Left forelimb (tissue), 1 donor: ENCODE data around the gene ZNF512.
"Not testable (repeated sequence)": the region's sequence is repeated elsewhere in the genome, so short reads cannot be mapped to it uniquely, and the experiment has no call there.

Source experiments
- DNase-seq: peaks from one replicate; pipeline ENCODE4 v3.0.0-alpha.2; 2018; ENCODE audit warnings: low spot score

The ZNF512 gene

DNA sequence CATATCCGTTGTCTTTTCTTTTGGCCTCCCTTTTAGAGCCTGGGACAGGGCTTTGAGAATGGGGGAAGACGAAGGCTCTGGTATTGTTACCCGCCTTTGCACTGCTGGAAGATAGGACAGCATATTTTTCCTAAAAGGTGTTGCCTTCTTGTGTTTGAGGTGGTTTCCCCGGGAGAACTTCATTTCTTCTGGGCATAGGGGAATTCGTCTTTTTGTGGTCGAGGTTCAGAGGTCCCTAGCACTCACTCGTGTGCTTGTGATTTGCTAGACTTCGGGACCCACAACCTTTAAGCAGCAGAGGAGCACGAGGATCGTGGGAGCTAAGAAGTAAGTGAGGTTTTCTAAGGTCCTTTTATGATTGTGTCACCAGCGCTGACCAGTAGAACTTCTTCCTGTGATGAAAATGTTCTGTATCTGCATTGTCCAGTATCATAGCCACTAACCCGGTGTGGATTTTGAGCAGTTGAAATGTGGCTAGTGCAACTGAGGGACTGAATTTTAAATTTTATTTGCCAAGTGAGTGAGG is 611 bp downstream of the ZNF512 start:
- no peak for DNase-seq

DNA sequence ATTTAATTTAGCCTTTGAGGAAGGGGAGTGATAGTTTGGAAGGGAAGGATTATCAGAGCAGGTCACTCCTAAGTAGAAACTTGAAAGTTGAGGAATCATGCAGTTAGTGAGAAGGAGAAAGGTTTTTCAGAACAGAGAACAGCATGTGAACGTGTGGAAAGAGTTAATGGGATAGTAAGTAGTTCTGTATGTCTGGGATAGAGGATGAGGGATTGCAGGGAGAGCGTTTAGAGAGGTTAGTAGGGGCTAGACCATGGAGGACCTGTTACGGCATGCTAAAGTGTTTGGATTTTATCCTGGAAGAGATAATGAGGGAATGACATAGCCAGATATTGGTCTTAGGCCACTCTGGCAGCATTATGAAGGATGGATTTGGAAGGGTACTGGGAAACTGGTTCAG is 1.8 kb downstream of the ZNF512 start:
- no peak for DNase-seq

DNA sequence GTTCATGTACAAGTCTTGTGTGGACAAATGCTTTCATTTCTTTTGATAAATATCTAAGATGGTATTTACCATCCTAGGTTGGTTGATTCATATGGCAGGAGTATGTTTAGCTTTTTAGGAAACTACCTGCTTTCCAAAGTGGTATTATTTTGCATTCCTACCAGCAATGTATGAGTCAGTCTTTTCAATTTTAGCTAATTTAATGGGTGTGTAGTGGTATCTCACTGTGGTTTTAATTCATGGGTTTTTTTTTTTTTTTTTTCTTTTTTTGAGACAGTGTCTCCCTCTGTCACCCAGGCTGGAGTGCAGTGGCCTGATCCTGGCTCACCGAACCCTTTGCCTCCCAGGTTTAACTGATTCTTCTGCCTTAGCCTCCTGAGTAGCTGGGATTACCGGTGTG is 4.2 kb downstream of the ZNF512 start:
- DNase-seq: no peak

DNA sequence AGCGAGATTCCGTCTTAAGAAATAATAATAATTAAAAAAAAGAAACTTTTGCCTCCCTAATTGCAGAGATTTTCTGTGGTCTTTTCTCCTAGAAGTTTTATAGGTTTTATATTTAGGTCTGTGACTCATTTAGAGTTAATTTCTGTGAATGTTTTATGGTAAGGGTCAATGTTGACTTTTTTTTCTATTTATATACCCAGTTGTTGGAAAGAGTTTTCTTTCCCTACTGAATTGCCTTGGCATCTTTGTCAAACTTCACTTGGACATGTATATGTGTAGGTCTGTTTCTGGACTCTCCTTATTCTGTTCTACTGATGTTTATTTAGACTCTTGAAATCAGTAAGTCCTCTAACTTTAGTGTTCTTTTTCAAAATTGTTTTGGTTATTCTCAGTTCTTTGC is 5.5 kb downstream of the ZNF512 start:
- DNase-seq: no peak

DNA sequence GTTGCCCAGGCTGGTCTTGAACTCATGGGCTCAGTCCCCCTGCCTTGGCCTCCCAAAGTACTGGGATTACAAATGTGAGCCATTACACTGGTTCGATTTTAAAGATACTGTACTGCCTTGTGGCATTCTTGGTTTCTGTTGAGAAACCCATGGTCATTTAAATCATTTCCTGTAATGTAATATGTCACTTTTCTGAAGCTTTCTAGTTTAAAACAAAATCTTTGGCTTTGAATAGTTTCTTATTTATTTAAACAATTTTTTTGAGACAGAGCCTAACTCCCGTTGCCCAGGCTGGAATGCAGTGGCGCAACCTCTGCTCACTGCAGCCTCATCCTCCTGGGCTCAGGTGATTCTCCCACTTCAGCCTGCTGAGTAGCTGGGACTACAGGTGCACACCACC is 8.9 kb downstream of the ZNF512 start:
- no peak for DNase-seq

DNA sequence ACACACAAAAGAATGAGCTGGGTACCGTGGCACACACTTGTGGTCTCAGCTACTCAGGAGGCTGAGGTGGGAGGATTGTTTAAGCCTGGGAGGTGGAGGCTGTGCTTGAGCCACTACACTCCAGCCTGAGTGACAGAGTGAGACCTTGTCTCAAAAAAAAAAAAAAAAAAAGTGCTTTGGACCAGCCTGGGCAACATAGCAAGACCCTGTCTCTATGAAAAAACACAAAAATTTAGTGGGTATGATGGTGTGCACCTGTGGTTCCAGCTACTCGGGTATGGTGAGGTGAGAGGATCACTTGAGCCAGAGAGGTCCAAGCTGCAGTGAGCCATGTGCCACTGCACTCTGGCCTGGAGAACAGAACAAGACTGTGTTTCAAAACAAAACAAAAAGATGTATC is 10.4 kb downstream of the ZNF512 start:
- no peak for DNase-seq

DNA sequence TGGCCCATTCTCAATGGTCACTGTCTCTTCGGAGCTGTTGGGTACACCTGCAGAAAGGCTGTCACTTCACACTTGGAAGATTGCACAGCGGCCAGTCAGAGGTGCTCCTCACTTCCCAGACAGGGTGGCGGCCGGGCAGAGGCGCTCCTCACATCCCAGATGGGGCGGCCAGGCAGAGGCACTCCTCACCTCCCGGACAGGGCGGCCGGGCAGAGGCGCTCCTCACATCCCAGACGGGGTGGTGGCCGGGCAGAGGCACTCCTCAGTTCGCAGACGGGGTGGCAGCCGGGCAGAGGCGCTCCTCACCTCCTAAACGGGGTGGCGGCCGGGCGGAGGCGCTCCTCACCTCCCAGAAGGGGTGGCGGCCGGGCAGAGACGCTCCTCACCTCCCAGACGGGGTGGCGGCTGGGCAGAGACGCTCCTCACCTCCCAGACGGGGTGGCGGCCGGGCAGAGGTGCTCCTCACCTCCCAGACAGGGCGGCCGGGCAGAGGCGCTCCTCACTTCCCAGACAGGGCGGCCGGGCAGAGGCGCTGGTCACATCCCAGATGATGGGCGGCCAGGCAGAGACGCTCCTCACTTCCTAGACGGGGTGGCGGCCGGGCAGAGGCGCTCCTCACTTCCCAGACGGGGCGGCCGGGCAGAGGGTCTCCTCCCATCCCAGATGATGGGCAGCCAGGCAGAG is 11.3 kb downstream of the ZNF512 start:
- not testable (repeated sequence) for DNase-seq

DNA sequence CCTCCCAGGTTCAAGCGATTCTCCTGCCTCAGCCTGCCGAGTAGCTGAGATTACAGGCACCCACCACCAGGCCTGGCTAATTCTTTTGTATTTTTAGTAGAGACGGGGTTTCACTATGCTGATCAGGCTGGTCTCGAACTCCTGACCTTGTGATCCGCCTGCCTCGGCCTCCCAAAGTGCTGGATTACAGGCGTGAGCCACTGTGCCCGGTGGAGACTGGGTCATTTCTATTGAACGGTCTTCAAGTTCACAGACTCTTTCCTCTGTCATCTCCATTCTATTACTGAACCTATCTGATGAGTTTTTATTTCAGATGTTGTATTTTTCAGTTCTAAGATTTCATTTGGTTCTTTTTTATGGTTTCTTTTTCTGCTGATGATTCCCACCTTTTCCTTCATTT is 12.6 kb downstream of the ZNF512 start:
- DNase-seq: not testable (repeated sequence)

DNA sequence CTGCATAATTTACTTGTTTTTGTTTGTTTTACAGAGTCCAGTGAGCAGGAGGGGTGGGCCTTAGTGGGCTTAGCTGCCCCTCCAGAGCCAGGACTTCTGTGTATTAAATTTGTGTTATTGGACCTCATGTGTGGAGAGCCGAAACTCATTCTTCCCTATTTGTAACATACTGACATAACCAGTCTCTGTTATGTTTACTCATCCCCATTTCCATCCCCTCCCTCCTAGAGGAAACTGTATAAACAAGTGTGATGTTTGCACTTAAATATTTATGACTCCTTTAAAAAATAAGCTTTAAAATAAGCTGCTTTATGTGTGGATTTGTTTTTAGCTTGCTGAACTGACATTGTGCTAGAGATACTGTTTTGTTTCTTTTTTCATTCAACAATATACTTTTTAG is 13.8 kb downstream of the ZNF512 start:
- no peak for DNase-seq

DNA sequence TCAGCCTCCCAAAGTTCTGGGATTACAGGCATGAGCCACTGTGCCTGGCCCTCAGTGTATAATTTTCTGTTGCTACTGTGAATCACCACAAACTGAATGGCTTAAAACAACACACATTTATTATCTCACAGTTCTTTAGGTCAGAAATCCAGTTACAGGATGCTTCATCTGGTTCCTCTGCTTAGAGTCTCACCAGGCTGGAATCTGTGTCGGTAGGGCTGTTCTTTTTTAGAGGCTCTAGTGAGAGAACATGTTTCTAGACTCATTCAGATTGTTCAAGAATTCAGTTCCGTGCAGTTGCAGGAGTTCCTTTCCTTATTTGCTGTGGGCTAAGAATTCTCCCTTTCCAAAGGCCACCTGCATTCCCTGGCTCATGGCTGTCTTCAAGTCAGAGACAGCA is 23.8 kb downstream of the ZNF512 start:
- DNase-seq: no peak

DNA sequence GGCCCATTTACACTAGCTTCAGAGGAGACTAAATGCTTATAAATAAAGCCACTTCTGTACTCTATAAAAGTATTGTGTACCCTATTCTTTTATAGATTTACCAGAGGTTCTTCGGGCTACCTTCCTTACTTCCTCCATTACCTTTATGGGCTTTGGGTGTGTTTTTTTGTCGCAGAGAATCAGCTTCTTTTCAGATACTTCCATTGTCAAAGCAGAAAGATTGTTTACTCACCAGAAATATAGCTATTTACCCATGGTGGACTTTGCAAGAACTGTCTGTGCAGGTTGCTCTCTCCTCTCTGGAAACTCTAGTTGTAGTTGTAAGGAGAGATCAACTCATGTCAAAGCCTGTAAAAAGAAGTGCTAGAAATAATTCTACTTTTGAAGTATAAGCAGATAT is 31.1 kb downstream of the ZNF512 start:
- DNase-seq: no peak

DNA sequence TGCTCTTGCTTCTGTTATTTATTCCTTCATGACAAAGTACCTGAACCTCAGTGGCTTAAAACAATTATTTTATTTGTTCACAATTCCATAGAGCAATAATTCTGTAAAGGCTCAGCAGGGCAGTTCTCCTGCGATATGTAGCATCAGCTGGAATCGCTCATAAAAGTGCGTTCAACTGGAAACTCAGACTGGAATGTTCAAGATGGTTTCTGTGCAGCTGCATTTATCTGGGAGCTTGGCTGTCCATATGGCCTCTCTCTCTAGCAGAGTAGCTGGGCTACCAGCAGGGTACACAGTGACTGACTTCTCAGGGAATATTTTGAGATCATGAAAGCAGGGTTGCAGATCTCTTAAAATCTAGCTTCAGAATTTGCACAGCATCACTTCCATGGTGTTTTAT is 32.5 kb downstream of the ZNF512 start:
- DNase-seq: no peak

DNA sequence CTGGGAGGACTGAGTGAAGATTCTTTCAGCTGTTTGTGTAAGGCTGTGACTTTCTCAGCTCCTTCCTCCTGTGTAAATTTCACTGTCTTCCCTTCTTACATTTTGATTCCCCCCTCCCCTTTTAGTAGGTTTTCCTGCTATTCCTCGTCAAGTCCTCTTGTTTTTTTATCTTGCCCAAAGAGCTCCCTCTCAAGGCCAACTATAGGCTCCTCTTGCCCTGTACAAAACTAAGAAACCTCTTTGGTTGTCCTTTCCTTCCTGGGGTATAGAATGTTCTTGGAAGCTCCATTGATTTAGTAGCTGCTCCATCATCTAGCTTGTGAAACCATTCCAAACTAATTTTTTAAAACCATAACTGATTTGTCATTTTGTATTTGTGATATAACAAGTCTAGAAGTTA is 38.7 kb downstream of the ZNF512 start:
- no peak for DNase-seq

DNA sequence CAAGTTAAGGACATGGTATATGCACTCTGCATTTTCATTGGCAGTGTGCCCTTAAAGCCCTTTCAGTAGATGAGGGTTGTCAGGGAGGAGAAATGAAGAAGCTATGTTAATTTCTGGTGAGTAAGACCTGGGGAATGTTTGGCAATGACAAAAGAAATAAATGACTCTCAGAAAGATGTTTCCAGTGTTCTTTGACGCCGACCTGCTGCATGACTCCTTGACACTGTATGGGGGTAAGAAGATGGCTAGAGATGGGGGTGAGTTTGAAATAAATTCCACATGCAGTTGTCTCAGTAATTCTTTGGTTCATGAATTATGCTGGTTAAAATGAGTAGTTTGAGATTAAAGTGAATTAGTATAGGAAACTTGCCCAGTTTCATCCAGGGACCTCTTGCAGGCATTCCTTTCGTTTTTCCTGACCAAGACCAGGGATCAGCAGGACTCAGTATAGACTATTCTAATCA is 40.1 kb downstream of the ZNF512 start:
- DNase-seq: no peak

DNA sequence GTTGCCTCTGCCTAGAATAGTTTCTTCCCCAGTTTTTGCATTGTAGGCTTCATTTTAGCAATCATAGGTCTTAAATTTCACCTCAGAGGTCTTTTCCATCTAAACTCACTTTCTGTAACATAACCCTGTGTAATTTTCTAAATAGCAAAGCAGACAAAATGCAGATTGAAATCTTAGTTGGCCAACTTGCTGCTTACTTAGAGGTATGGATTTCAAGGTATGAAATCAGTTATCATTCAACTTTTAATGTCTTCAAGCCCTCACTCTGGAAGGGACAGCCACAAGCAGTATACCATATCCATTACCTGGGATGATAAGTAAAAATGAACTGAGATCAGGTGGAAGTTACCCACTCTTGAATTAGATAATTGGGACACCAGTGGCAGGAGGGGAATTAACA is 42.1 kb downstream of the ZNF512 start:
- DNase-seq: no peak

DNA sequence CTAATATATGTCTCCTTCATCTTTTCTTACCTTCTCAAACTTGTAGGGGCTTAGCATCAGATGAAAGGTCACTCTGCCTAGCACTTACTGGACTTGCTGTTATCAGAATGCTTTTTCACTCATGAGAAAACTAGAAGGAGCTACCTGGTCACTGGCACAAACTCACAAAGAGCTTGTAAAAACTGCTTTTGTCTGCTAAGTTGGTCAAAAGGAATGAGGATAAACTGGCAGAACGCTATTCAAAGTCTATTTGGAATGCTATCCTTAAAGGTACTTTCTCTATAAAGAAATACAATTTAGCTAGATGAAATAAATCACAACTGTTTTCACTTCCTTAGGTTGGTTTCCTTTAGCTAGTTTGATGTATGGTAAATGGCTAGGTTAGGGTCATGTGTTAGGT is 43.5 kb downstream of the ZNF512 start:
- not testable (repeated sequence) for DNase-seq

DNA sequence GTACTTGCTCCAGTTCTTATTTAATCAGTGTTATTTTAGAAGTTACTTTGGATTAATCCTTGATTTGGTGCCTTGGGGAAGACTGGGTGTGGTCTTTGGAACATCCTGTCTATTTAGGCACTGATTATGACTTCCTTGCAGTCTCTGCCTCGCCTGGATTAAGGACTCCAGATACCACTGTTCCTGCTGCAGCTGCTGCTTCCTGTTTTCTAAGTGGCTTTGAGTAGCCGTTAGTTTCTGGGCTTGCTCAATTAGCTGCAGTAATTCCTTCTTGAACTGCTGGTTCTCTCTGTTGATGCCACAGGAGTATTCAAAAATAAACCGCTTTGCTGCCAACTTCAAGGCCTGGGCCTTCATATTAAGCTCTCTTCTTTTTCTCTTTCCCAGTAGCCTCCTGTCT is 44.1 kb downstream of the ZNF512 start:
- DNase-seq: not testable (repeated sequence)

DNA sequence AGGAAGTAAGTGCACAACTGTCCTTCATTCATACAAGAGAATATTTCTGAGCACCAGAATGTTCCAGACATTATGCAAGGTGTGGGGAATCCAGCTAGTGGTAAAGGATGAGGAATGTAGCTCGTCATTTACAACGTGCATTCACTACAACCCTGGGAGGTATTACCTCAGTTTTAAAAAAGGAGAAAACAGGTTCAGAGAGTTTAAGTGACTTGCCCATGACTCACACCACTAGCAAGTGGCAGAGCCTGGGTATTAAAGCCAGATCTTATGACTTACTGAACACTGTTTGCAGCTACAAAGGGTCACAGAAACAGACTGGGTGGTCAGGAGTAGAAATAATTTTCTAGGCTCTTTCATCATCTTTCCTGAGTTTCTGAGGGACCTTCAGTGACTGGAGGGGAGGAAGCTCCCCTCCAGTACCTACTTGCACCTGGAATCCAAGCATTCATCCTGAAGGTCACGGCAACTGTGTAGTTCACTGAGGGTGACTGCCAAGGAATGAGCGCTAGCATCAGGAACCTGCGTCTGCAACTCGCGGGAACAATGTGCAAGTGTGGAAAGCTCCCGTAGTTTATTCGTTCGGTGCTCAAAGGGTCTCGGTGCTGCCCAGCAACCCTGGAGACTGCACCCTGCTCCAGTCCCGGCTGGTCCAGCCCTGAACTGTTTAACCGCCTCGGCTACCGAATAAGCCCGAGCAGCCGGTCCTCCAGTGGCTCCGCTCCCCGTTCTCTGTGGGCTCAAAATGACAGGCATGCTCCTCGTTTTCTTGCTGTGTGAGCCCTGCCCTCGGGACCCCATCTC is 45.3 kb downstream of the ZNF512 start:
- no peak for DNase-seq

DNA sequence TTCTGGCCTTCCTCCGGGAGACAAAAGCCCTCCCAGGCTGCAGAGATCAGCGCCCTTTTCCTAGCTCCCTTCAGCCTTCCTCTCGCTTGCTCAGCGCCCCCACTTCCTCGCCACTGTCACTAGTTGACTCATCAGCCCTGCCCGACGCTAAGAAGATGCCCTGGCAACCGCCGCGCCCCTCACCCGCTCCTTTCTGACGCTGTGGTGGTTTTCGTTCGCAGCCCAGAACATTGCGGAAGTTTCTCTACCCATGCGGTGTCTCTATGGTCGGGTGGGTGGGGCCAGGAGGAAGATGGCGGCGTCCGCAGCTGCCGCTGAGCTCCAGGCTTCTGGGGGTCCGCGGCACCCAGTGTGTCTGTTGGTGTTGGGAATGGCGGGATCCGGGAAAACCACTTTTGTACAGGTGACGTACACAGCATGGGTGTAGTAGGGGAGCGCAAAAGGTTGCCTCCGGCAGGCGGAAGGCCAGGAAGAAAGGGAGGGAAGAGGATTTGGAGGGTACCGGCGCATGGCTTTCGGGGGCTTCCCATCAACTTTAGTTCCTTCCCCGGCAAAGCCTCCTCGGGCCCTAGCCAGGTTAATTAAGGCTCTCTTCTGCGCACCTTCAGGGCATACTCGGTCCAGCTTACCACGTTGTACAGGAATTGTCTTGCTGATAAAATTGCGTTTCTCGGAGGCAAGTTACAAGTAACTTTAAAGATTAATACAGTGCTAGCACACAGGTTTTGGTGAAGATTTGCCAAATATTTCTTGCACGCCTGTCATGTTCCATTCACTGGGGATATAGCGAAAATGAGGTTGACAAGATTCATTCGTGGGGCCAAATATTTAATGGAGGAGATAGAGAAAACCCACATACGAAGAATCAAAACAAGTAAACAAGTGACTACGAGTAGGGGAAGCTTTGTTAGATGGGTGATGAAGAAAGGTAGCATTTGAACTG is 46.2 kb downstream of the ZNF512 start, which contains the start of the genes CCDC121 and GPN1:
TSS of gene CCDC121 (minus strand) at position 246 of the 943 bp plus-strand sequence. CDS start 1,213 bp downstream, outside the sequence.
TSS of gene GPN1 (plus strand) at position 284 of the 943 bp plus-strand sequence. CDS start at position 293, 9 bp downstream.
- DNase-seq: peak; percentile 90

DNA sequence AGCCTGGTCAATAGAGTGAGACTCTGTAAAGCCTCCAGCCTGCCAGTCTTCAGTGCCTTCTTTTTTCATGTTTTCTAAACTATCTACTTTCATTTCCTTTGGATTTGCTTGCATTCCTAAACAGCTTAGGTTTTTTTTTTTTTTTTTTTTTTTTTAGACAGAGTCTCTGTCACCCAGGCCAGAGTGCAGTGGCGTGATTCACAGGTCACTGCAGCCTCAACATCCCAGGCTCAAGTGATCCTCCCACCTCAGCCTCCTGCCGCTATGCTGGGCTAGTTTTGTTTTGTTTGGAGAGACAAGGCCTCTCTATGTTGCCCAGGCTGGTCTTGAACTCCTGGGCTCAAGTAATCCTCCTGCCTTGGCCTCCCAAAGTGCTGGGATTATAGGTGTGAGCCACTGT is 47.4 kb downstream of the ZNF512 start:
- not testable (repeated sequence) for DNase-seq

DNA sequence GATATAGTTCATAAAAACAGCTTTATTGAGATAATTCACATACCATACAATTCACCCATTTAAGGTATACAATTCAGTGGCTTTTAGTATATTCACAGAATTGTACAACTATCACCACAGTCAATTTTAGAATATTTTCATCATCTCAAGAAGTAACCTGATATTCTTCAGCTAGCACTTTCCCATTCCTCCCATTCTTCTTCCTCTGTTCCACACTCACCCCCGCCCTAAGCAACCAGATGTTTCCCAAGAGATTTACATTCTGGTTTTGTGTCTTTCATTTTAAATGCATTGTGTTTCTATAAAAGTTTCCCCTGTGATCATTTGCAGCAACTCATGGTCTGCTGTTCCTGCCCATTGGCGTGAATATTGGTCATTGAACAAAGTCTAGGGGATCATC is 51.4 kb downstream of the ZNF512 start:
- no peak for DNase-seq

DNA sequence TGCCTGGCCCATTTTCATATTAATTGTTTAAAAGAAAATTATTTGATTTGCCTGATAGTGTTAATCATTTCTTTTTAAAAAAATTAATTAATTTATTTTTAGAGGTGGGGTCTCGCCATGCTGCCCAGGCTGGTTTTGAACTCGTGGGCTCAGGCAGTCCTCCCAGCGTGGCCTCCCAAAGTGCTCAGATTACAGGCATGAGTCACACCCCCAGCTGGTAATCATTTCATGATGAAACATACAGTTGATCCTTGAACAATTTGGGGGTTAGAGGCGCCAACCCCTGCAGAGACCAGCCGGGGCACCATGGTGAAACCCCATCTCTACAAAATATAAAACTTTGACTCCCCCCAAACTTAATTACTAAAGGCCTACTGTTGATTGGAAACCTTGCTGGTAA is 53.9 kb downstream of the ZNF512 start:
- DNase-seq: no peak
